ENCODE measurements around the gene STIM1.

Gene STIM1

GRCh38 chr11:4138497-4138896 is 283.0 kb downstream of the STIM1 start:
- Histone ChIP-seq H3K9me3 (peaks cover 0 to 12% (median 0%) of the 10 kb centered on the region in 3 donors), H3K27ac (no peak overlapping the region), H3K36me3 (peaks cover 62 to 74% (median 68%) of the 10 kb centered on the region in 3 donors), H3K4me1 (no peaks in the 10 kb centered on the region), H3K27me3 (no peaks in the 10 kb centered on the region), H3K4me3 (no peak overlapping the region)
- TF ChIP-seq, protein P1, sequence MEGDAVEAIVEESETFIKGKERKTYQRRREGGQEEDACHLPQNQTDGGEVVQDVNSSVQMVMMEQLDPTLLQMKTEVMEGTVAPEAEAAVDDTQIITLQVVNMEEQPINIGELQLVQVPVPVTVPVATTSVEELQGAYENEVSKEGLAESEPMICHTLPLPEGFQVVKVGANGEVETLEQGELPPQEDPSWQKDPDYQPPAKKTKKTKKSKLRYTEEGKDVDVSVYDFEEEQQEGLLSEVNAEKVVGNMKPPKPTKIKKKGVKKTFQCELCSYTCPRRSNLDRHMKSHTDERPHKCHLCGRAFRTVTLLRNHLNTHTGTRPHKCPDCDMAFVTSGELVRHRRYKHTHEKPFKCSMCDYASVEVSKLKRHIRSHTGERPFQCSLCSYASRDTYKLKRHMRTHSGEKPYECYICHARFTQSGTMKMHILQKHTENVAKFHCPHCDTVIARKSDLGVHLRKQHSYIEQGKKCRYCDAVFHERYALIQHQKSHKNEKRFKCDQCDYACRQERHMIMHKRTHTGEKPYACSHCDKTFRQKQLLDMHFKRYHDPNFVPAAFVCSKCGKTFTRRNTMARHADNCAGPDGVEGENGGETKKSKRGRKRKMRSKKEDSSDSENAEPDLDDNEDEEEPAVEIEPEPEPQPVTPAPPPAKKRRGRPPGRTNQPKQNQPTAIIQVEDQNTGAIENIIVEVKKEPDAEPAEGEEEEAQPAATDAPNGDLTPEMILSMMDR (IDR thresholded peaks at IDR 0.05), result no peak
- intact Hi-C loops (cut with DNase I; ENCODE audit: low total_unique reads), result no loop called here
- no peak for DNase-seq

DNA sequence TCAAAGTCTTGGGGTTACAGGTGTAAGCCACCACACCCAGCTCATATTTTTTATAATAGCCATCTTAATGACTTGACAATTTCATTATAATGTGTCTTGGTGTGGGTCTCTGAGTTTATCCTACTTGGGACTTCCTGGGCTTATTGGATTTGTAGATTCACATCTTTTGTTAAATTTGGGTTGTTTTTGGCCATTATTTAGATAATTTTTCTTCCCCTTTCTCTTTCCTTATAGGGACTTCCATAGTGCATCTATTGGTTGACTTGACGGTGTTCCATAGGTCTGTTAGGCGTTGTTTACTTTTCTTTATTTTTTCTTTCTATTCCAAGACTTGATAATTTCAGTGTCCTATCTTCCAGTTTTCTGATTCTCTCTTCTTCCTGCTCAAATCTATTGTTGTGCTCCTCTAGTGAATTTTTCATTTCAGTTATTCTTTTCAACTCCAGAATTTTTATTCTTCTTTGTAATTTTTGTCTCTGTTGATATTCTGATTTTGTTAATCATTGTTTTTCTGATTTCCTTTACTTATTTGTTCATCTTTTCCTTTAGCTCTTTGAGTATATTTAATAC is 284.7 kb downstream of the STIM1 start:
- no peak overlapping the region for H3K27ac ChIP-seq
- intact Hi-C loops (cut with DNase I; ENCODE audit: low total_unique reads), result no loop called here
- peaks cover 48 to 60% (median 54%) of the 10 kb centered on the region in 3 donors for H3K36me3 ChIP-seq
- H3K9me3 ChIP-seq, result peaks cover 0 to 12% (median 0%) of the 10 kb centered on the region in 3 donors
- no peaks in the 10 kb centered on the region for H3K4me1 ChIP-seq
- H3K4me3 ChIP-seq, result no peak overlapping the region
- TF ChIP-seq, protein P1 (IDR thresholded peaks at IDR 0.05), result no peak
- no peaks in the 10 kb centered on the region for H3K27me3 ChIP-seq
- no peak for DNase-seq
